HG03175 (cell line): Measurements from ENCODE around the gene CRYBB1.

ENCODE experiments used
- ATAC-seq: cut with Tn5 transposase; IDR thresholded peaks from one replicate; pipeline ENCODE4 v1.9.1; 2021; ENCODE audit warnings: mild to moderate bottlenecking, moderate library complexity; ENCODE audit not compliant: unreplicated experiment

The CRYBB1 gene

GRCh38 chr22:26559961-26560575 lies 57.8 kb downstream of the CRYBB1 start:
- no peak for ATAC-seq

GRCh38 chr22:26558248-26558895 lies 59.5 kb downstream of the CRYBB1 start:
- no peak for ATAC-seq

- ATAC-seq, result no peak
These were observed 60.9 kb downstream of the CRYBB1 start for GRCh38 chr22:26556904-26557303.

GRCh38 chr22:26555478-26555877 lies 62.3 kb downstream of the CRYBB1 start:
- ATAC-seq, result no peak

- no peak for ATAC-seq
These were observed 62.9 kb downstream of the CRYBB1 start for GRCh38 chr22:26554956-26555355.

GRCh38 chr22:26553056-26553752 lies 64.6 kb downstream of the CRYBB1 start:
- no peak for ATAC-seq

- ATAC-seq, result no peak
These were observed 65.4 kb downstream of the CRYBB1 start for GRCh38 chr22:26552466-26552865.

- no peak for ATAC-seq
These were observed 66.3 kb downstream of the CRYBB1 start for GRCh38 chr22:26551568-26551967.

GRCh38 chr22:26550498-26551033 lies 67.3 kb downstream of the CRYBB1 start:
- no peak for ATAC-seq

GRCh38 chr22:26549902-26550497 lies 67.8 kb downstream of the CRYBB1 start:
- ATAC-seq, result no peak
